H1 (cell line): Measurements from ENCODE around the gene LIFR. TPM values are rescaled to one million over a fixed set of nuclear protein-coding genes. Genes with fewer than 3 reads are reported as not detected.

Source experiments
- CTCF ChIA-PET: fragments of 300-600 bp; sonication (Branson Sonifier 250); formaldehyde crosslinking; loops from one replicate; lab custom pipeline; 2021; ENCODE audit not compliant: partially characterized antibody; lab: Charles Lee
- POLR2A ChIA-PET: fragments of 300-600 bp; sonication (Branson Sonifier 250); formaldehyde crosslinking; loops from one replicate; lab custom pipeline; 2021; ENCODE audit warnings: inconsistent platforms; ENCODE audit not compliant: partially characterized antibody; lab: Charles Lee
- DNase-seq, 2 experiments: peaks; one replicate each; pipeline versions ENCODE4 v3.0.0 to v3.0.0-alpha.2; 2010 to 2022; ENCODE audit warnings: low spot score in 2 of 2, low read depth in 1 of 2, mixed read lengths in 1 of 2
- FAIRE-seq: peaks from 2 replicates; lab custom pipeline; 2011; peaks lifted over from hg19 to GRCh38; lab: Jason Lieb, UNC
- H2AFZ ChIP-seq: 2 replicates; pipeline ENCODE4 v1.8.1; 2012; ENCODE audit warnings: low read length, inconsistent platforms
- H2AK5ac ChIP-seq: 2 replicates; pipeline ENCODE4 v1.6.1; 2013; ENCODE audit warnings: low read depth, low read length
- H2BK120ac ChIP-seq: replicated peaks from 2 replicates; pipeline ENCODE3; 2013; ENCODE audit warnings: low read depth, low read length, inconsistent platforms
- H2BK12ac ChIP-seq: 2 replicates; pipeline ENCODE4 v1.6.1; 2013; ENCODE audit warnings: low read depth, low read length
- H2BK15ac ChIP-seq: 2 replicates; pipeline ENCODE4 v1.6.1; 2013; ENCODE audit warnings: low read length
- H2BK20ac ChIP-seq: 2 replicates; pipeline ENCODE4 v1.6.1; 2013; ENCODE audit warnings: low read length
- H2BK5ac ChIP-seq: 2 replicates; pipeline ENCODE4 v1.6.1; 2013; ENCODE audit warnings: low read depth, low read length
- H3K14ac ChIP-seq: 2 replicates; pipeline ENCODE4 v1.6.1; 2013; ENCODE audit warnings: inconsistent platforms; ENCODE audit not compliant: insufficient read length
- H3K18ac ChIP-seq: 2 replicates; pipeline ENCODE4 v1.6.1; 2013; ENCODE audit warnings: low read length; ENCODE audit errors: extremely low read depth
- H3K23ac ChIP-seq: 2 replicates; pipeline ENCODE4 v1.6.1; 2013; ENCODE audit warnings: inconsistent platforms; ENCODE audit not compliant: insufficient read length
- H3K23me2 ChIP-seq: 2 replicates; pipeline ENCODE4 v1.6.1; 2013; ENCODE audit warnings: low read depth, low read length
- H3K27ac ChIP-seq: 2 replicates; pipeline ENCODE4 v1.6.1; 2011; ENCODE audit warnings: low read depth, low read length, inconsistent platforms
- H3K27me3 ChIP-seq, 4 experiments: replicated peaks in 1 of 4; 1 replicate in 1 of 4; 2 replicates in 3 of 4; pipeline versions ENCODE4 v1.6.1 to v1.8.1; 2011 to 2013; ENCODE audit warnings: low read length in 3 of 4, mild to moderate bottlenecking in 3 of 4, inconsistent platforms in 2 of 4, mixed read lengths in 2 of 4, moderate library complexity in 1 of 4; ENCODE audit not compliant: control insufficient read depth in 3 of 4, insufficient read depth in 3 of 4; ENCODE audit errors: extremely low read depth in 1 of 4
- H3K36me3 ChIP-seq, 4 experiments: 2 replicates each; pipeline versions ENCODE4 v1.6.1 to v1.8.1; 2011 to 2013; ENCODE audit warnings: mild to moderate bottlenecking in 4 of 4, low read length in 3 of 4, moderate library complexity in 2 of 4, control low read depth in 1 of 4, inconsistent platforms in 1 of 4; ENCODE audit not compliant: insufficient read depth in 4 of 4, control insufficient read depth in 2 of 4
- H3K4ac ChIP-seq: replicated peaks from 2 replicates; pipeline ENCODE3; 2013; ENCODE audit warnings: low read length, low read depth, mixed read lengths, inconsistent platforms; ENCODE audit not compliant: insufficient read length
- H3K4me1 ChIP-seq, 4 experiments: replicated peaks in 1 of 4; 1 replicate in 1 of 4; 2 replicates in 3 of 4; pipeline versions ENCODE4 v1.6.1 to v1.8.1; 2011 to 2013; ENCODE audit warnings: low read length in 3 of 4, inconsistent platforms in 2 of 4, mixed read lengths in 1 of 4; ENCODE audit not compliant: insufficient read depth in 4 of 4, control insufficient read depth in 3 of 4
- H3K4me2 ChIP-seq, 2 experiments: 2 replicates each; pipeline versions ENCODE4 v1.6.1 to v1.8.1; 2011 to 2013; ENCODE audit warnings: low read depth in 2 of 2, low read length in 2 of 2, control low read depth in 1 of 2, inconsistent platforms in 1 of 2, mild to moderate bottlenecking in 1 of 2; ENCODE audit not compliant: insufficient read depth in 1 of 2
- H3K4me3 ChIP-seq, 4 experiments: fragments of 200-600, 300-600 bp in 1 of 4; sonication (generic), shearing (Covaris generic), sonication (Bioruptor Twin) in 1 of 4; 2 replicates each; pipeline versions ENCODE4 v1.5.1 to v1.8.1; 2011 to 2016; ENCODE audit warnings: low read length in 4 of 4, low read depth in 3 of 4, control low read depth in 2 of 4, inconsistent platforms in 2 of 4, mild to moderate bottlenecking in 2 of 4, mixed read lengths in 1 of 4, moderate library complexity in 1 of 4; ENCODE audit not compliant: insufficient read depth in 2 of 4; ENCODE audit errors: extremely low read depth in 1 of 4
- H3K56ac ChIP-seq: replicated peaks from 2 replicates; pipeline ENCODE3; 2013; ENCODE audit warnings: low read depth, mild to moderate bottlenecking, mixed read lengths, low read length, inconsistent platforms; ENCODE audit not compliant: insufficient read length
- H3K79me1 ChIP-seq: 2 replicates; pipeline ENCODE4 v1.6.1; 2013; ENCODE audit warnings: low read depth, low read length, control low read depth
- H3K79me2 ChIP-seq, 2 experiments: 2 replicates each; pipeline versions ENCODE4 v1.6.1 to v1.8.1; 2012 to 2013; ENCODE audit warnings: low read length in 2 of 2, mild to moderate bottlenecking in 2 of 2, inconsistent platforms in 1 of 2; ENCODE audit not compliant: insufficient read depth in 2 of 2, control insufficient read depth in 1 of 2
- H3K9ac ChIP-seq, 4 experiments: replicated peaks in 1 of 4; 1 replicate in 1 of 4; 2 replicates in 3 of 4; pipeline versions ENCODE4 v1.6.1 to v1.8.1; 2011 to 2013; ENCODE audit warnings: low read depth in 3 of 4, low read length in 3 of 4, control low read depth in 2 of 4, mild to moderate bottlenecking in 2 of 4, moderate library complexity in 2 of 4, inconsistent platforms in 1 of 4; ENCODE audit errors: extremely low read depth in 1 of 4
- H3K9me3 ChIP-seq, 2 experiments: 2 replicates each; pipeline versions ENCODE4 v1.6.1 to v1.8.1; 2012 to 2013; ENCODE audit warnings: mild to moderate bottlenecking in 2 of 2, moderate library complexity in 2 of 2, control low read depth in 1 of 2, inconsistent platforms in 1 of 2, low read depth in 1 of 2, low read length in 1 of 2, mixed read lengths in 1 of 2; ENCODE audit not compliant: insufficient read depth in 2 of 2
- H4K20me1 ChIP-seq, 2 experiments: replicated peaks in 1 of 2; 2 replicates each; pipeline versions ENCODE3 to v1.8.1; 2011 to 2013; ENCODE audit warnings: inconsistent platforms in 2 of 2, low read length in 2 of 2, mild to moderate bottlenecking in 1 of 2; ENCODE audit not compliant: insufficient read depth in 2 of 2, control insufficient read depth in 1 of 2
- H4K5ac ChIP-seq: 2 replicates; pipeline ENCODE4 v1.6.1; 2013; ENCODE audit warnings: low read length, low read depth, mixed read lengths, inconsistent platforms; ENCODE audit not compliant: insufficient read length
- H4K8ac ChIP-seq: 2 replicates; pipeline ENCODE4 v1.8.0; 2013; ENCODE audit warnings: mild to moderate bottlenecking, moderate library complexity, low read length, inconsistent platforms; ENCODE audit not compliant: insufficient read depth; ENCODE audit errors: extremely low read depth
- H4K91ac ChIP-seq: replicated peaks from 2 replicates; pipeline ENCODE3; 2013; ENCODE audit warnings: low read length, mixed read lengths, inconsistent platforms; ENCODE audit not compliant: insufficient read length
- CEBPB ChIP-seq: IDR thresholded peaks from 2 replicates; pipeline ENCODE4 v1.6.1; 2012; ENCODE audit warnings: low read depth, low read length
- HDAC6 ChIP-seq: IDR thresholded peaks from one replicate; pipeline ENCODE4 v1.7.1; 2012; ENCODE audit warnings: low read depth, mild to moderate bottlenecking, inconsistent platforms, low read length, moderate library complexity
- NANOG ChIP-seq: IDR thresholded peaks from 2 replicates; pipeline ENCODE4 v1.6.1; 2011; ENCODE audit warnings: low read length, low read depth, mild to moderate bottlenecking, inconsistent platforms; ENCODE audit not compliant: insufficient read depth, poor library complexity, severe bottlenecking
- RFX5 ChIP-seq: IDR thresholded peaks from 2 replicates; pipeline ENCODE4 v1.6.1; 2011; ENCODE audit warnings: low read depth, low read length, improper control_type of control experiment, borderline replicate concordance
- WGBS, 2 experiments: shearing (Covaris generic) in 1 of 2; methylation state at CpG; one replicate each; pipeline versions ENCODE4 v1.1.6 to v1.1.7; 2013 to 2015; ENCODE audit warnings: low lambda C conversion rate in 2 of 2, mixed read lengths in 2 of 2, inconsistent platforms in 1 of 2, low coverage in 1 of 2, missing lambda C conversion rate in 1 of 2; ENCODE audit not compliant: insufficient replicate concordance in 2 of 2, insufficient coverage in 1 of 2, insufficient read length in 1 of 2; ENCODE audit errors: extremely low coverage in 1 of 2, missing lambda C conversion rate in 1 of 2; 5-methylcytosine and 5-hydroxymethylcytosine counted together
- polyA plus RNA-seq, 7 experiments: library from polyadenylated mRNA; depleted of rRNA in 3 of 7; stranded (reverse) in 5 of 7; unstranded in 2 of 7; fragments of >200 nt in 5 of 7; fragments of 200-250 nt in 2 of 7; gene quantifications; 1 replicate in 5 of 7; 2 replicates in 1 of 7; 4 replicates in 1 of 7; pipeline versions ENCODE4 v1.2.1 to v1.2.3, GENCODE V29; 2011 to 2013; ENCODE audit warnings: missing spikeins in 2 of 7, mixed read lengths in 2 of 7
- total RNA-seq: library from RNA; stranded (reverse); fragmentation: NEBNext Ultra II Directional; extraction: Animal tissue kit (Norgen Biotek cat#: 25700); gene quantifications from 2 replicates; pipeline ENCODE4 v1.2.1, GENCODE V29; 2021

LIFR gene
- total and polyA plus RNA-seq, 2 of the 8 experiments (the other 6 are each of a cell fraction or from before 2014, with no cell fraction given), result 2.0 to 18.9 TPM

DNA sequence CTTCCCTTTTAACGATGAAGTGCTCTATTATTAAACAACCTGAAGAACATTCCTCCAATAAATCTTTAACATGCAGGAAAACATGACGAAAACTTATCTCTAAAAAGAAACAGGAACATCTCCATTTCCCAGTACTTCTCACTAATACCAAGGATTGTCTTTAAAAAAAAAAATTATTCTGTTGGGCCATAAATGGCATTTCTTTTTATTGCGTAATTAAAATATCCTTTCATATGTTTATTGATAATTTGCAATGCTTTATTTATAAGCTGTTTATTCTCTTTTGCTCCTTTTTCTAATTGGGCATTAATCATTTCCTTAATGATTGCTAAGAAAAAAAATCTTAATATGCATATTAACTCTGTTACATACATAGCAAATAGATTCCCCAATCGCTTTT, 18.9 kb downstream of the LIFR start:
- H4K91ac ChIP-seq, result no peak overlapping the region
- H4K20me1 ChIP-seq, result no peaks in the 10 kb centered on the region
- H2AFZ ChIP-seq, result no peak overlapping the region
- no peak overlapping the region for H2BK15ac ChIP-seq
- no peaks in the 10 kb centered on the region for H3K27me3 ChIP-seq
- H4K5ac ChIP-seq, result no peak overlapping the region
- H3K56ac ChIP-seq, result no peak overlapping the region
- FAIRE-seq (no peak), DNase-seq (no peak)
- H2BK5ac ChIP-seq, result no peak overlapping the region
- H3K18ac ChIP-seq, result no peak overlapping the region
- peaks cover 0 to 57% of the 10 kb centered on the region in 2 experiments; a peak in 3 of 4 replicates for H3K79me2 ChIP-seq
- peaks cover 5% of the 10 kb centered on the region; the same call in 1 of the 2 replicates for H3K79me1 ChIP-seq
- no peak overlapping the region for H2BK120ac ChIP-seq
- H4K8ac ChIP-seq, result no peak overlapping the region
- H3K4me2 ChIP-seq, result no peak overlapping the region
- ChIA-PET POLR2A (no interaction called here), CTCF (interaction anchor here (0.6 to 1.2 kb wide), 3 partner anchors 96 to 331 kb away, joined by 3 read pairs; no protein-coding TSS in a partner anchor)
- no peak overlapping the region for H3K4me3 ChIP-seq
- no peaks in the 10 kb centered on the region for H3K23me2 ChIP-seq
- no peak overlapping the region for H2BK20ac ChIP-seq
- no peak overlapping the region for H3K9ac ChIP-seq
- H3K9me3 ChIP-seq, result no peaks in the 10 kb centered on the region
- H3K4ac ChIP-seq, result no peak overlapping the region
- no peak overlapping the region for H2AK5ac ChIP-seq
- H3K14ac ChIP-seq, result no peak overlapping the region
- H3K23ac ChIP-seq, result no peak overlapping the region
- H2BK12ac ChIP-seq, result no peak overlapping the region
- peaks cover 0 to 9% (median 8%) of the 10 kb centered on the region in 4 experiments; a peak in 5 of 7 replicates for H3K4me1 ChIP-seq
- no peak overlapping the region for H3K27ac ChIP-seq
- WGBS, 2 experiments, result 86% methylated on average over 4 of the region's 4 CpGs; no CpG with 5 or more reads in 1 of the 2 experiments
- no peak for TF ChIP-seq NANOG
- TF ChIP-seq CEBPB, result peak; percentile 47; the same call in 1 of the 2 replicates
- TF ChIP-seq HDAC6, result no peak
- TF ChIP-seq RFX5, result no peak
- no peaks in the 10 kb centered on the region for H3K36me3 ChIP-seq
